Breast epithelium (tissue), 3 donors: Measurements from ENCODE around the gene GPR52.

ENCODE experiments used
- POLR2A ChIP-seq: fragments of 450-650 bp; IDR thresholded peaks from one replicate; pipeline ENCODE4 v1.6.1; 2016; ENCODE audit warnings: antibody characterized with exemption, mild to moderate bottlenecking, moderate library complexity
- TF ChIP-seq, protein P1 (sequence below), 3 donors: fragments of 450-650 bp; IDR thresholded peaks; one replicate each; pipeline ENCODE4 v1.5.1; 2016 to 2017; ENCODE audit warnings: antibody characterized with exemption in 3 of 3, mild to moderate bottlenecking in 3 of 3, moderate library complexity in 3 of 3

DNA sequence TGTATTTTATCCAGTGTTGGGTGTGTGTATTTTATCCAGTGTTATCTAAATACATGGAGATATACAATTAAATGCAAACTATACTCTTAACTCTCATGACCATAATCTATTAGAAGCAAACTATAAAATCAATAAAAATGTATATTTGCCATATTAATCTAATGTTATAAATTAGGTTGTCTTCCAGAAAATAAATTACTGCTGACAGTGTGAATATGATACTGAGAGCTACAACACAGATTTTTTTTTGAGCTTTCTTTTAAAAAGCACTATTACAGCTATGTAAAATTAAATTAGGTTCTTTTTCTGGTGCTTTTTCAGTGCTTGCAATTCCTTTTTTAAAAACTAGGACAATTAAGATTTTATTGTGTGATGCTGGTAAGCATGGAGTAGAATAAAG, 19.0 kb upstream of the GPR52 start:
- no peak for TF ChIP-seq POLR2A
- TF ChIP-seq, protein P1, sequence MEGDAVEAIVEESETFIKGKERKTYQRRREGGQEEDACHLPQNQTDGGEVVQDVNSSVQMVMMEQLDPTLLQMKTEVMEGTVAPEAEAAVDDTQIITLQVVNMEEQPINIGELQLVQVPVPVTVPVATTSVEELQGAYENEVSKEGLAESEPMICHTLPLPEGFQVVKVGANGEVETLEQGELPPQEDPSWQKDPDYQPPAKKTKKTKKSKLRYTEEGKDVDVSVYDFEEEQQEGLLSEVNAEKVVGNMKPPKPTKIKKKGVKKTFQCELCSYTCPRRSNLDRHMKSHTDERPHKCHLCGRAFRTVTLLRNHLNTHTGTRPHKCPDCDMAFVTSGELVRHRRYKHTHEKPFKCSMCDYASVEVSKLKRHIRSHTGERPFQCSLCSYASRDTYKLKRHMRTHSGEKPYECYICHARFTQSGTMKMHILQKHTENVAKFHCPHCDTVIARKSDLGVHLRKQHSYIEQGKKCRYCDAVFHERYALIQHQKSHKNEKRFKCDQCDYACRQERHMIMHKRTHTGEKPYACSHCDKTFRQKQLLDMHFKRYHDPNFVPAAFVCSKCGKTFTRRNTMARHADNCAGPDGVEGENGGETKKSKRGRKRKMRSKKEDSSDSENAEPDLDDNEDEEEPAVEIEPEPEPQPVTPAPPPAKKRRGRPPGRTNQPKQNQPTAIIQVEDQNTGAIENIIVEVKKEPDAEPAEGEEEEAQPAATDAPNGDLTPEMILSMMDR (IDR thresholded peaks at IDR 0.05) = no peak
